Measurements from ENCODE around the gene MAB21L3. TPM values are rescaled to one million over a fixed set of nuclear protein-coding genes. Genes with fewer than 3 reads are reported as not detected.

Gene MAB21L3
- total and polyA plus RNA-seq, 2 of the 13 experiments (the other 11 are each of a cell fraction or from before 2014, with no cell fraction given) = 0.55 to 4.1 TPM

DNA sequence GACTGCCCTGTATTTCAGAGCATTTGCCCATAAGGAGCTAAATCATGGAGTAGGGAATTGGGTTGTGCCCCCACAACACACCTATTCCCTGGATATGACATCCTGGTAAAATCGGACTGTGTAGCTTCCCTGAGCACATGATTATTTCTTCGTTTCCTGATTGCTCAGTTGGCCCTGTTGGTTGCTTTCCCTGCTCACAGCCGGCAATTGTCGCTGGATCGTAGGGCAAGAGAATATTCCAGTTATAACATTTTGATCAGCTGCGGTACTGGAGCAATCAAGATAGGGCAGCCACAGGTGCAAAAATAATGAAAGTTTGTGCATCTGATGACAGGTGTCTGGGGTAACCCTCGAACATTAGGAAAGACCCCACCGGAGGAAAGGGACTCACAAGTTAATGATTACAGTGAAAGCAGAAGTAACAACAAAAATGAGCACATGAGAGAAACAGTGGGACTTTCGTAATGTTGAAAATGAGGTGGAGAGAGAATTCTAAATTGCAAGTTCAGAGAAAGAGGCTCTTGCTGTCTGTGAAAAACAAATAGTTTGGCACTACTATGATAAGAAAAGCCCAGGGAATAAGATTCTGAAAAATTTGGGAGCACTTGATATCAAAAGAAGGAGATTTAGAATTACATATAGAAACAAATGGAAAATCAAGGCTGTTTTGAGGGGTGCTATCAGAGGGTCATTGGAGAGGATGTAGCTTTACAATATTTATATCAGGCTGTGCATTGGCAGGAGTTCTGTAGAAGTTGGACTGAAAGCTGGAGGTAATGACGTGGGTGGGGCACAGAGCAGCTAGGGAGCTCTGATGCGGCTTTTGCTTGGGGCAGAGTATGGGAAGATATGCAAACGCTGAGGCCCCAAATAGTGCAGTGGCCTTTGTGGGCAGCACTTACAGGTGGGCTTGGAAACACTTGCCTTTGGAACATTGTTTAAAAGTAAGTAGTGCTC lies at the start of gene MAB21L3 (continued):
- TF ChIP-seq, protein P1, sequence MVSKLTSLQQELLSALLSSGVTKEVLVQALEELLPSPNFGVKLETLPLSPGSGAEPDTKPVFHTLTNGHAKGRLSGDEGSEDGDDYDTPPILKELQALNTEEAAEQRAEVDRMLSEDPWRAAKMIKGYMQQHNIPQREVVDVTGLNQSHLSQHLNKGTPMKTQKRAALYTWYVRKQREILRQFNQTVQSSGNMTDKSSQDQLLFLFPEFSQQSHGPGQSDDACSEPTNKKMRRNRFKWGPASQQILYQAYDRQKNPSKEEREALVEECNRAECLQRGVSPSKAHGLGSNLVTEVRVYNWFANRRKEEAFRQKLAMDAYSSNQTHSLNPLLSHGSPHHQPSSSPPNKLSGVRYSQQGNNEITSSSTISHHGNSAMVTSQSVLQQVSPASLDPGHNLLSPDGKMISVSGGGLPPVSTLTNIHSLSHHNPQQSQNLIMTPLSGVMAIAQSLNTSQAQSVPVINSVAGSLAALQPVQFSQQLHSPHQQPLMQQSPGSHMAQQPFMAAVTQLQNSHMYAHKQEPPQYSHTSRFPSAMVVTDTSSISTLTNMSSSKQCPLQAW (CRISPR knock-in tag; IDR thresholded peaks at IDR 0.05) = peak; percentile 57; the same call in 1 of the 2 replicates
- 0 out of 2 replicates have a peak, but pooled peaks have one; percentile 7 for TF ChIP-seq NFKBIZ (CRISPR knock-in tag; IDR thresholded peaks at IDR 0.05)
- no peak for TF ChIP-seq ELF4 (CRISPR knock-in tag; IDR thresholded peaks at IDR 0.05; ENCODE audit: borderline replicate concordance)
- TF ChIP-seq THAP11 (CRISPR knock-in tag; IDR thresholded peaks at IDR 0.05) = 0 out of 2 replicates have a peak, but pooled peaks have one; percentile 24
- TF ChIP-seq ATF7-NPFF (CRISPR knock-in tag; IDR thresholded peaks at IDR 0.05; ENCODE audit: low read depth) = no peak
- no peak for TF ChIP-seq ATM (IDR thresholded peaks at IDR 0.05; ENCODE audit: borderline replicate concordance)
- 0 out of 2 replicates have a peak, but pooled peaks have one; percentile 9 for TF ChIP-seq FOXA3 (CRISPR knock-in tag; IDR thresholded peaks at IDR 0.05)
- TF ChIP-seq, protein P2, sequence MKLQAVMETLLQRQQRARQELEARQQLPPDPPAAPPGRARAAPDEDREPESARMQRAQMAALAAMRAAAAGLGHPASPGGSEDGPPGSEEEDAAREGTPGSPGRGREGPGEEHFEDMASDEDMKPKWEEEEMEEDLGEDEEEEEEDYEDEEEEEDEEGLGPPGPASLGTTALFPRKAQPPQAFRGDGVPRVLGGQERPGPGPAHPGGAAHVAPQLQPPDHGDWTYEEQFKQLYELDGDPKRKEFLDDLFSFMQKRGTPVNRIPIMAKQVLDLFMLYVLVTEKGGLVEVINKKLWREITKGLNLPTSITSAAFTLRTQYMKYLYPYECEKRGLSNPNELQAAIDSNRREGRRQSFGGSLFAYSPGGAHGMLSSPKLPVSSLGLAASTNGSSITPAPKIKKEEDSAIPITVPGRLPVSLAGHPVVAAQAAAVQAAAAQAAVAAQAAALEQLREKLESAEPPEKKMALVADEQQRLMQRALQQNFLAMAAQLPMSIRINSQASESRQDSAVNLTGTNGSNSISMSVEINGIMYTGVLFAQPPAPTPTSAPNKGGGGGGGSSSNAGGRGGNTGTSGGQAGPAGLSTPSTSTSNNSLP (IDR thresholded peaks at IDR 0.05; ENCODE audit: low read depth, low read length) = peak; percentile 28; the same call in 1 of the 2 replicates
- TF ChIP-seq ZNF770 (CRISPR knock-in tag; IDR thresholded peaks at IDR 0.05) = no peak
- no peak for TF ChIP-seq NR1H2 (CRISPR knock-in tag; IDR thresholded peaks at IDR 0.05; ENCODE audit: borderline replicate concordance, low read depth)
- TF ChIP-seq RARA (CRISPR knock-in tag; IDR thresholded peaks at IDR 0.05) = no peak
- TF ChIP-seq ETV6 (CRISPR knock-in tag; conservative IDR thresholded peaks at IDR 0.05) = no peak
- no peak for TF ChIP-seq HMG20B (CRISPR knock-in tag; conservative IDR thresholded peaks at IDR 0.05)
- TF ChIP-seq EED (CRISPR knock-in tag; IDR thresholded peaks at IDR 0.05) = no peak
- no peak for TF ChIP-seq MATR3 (CRISPR knock-in tag; IDR thresholded peaks at IDR 0.05)
- TF ChIP-seq, protein P3, sequence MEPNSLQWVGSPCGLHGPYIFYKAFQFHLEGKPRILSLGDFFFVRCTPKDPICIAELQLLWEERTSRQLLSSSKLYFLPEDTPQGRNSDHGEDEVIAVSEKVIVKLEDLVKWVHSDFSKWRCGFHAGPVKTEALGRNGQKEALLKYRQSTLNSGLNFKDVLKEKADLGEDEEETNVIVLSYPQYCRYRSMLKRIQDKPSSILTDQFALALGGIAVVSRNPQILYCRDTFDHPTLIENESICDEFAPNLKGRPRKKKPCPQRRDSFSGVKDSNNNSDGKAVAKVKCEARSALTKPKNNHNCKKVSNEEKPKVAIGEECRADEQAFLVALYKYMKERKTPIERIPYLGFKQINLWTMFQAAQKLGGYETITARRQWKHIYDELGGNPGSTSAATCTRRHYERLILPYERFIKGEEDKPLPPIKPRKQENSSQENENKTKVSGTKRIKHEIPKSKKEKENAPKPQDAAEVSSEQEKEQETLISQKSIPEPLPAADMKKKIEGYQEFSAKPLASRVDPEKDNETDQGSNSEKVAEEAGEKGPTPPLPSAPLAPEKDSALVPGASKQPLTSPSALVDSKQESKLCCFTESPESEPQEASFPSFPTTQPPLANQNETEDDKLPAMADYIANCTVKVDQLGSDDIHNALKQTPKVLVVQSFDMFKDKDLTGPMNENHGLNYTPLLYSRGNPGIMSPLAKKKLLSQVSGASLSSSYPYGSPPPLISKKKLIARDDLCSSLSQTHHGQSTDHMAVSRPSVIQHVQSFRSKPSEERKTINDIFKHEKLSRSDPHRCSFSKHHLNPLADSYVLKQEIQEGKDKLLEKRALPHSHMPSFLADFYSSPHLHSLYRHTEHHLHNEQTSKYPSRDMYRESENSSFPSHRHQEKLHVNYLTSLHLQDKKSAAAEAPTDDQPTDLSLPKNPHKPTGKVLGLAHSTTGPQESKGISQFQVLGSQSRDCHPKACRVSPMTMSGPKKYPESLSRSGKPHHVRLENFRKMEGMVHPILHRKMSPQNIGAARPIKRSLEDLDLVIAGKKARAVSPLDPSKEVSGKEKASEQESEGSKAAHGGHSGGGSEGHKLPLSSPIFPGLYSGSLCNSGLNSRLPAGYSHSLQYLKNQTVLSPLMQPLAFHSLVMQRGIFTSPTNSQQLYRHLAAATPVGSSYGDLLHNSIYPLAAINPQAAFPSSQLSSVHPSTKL (CRISPR knock-in tag; IDR thresholded peaks at IDR 0.05) = 0 out of 2 replicates have a peak, but pooled peaks have one; percentile 16
- TF ChIP-seq, protein P4, sequence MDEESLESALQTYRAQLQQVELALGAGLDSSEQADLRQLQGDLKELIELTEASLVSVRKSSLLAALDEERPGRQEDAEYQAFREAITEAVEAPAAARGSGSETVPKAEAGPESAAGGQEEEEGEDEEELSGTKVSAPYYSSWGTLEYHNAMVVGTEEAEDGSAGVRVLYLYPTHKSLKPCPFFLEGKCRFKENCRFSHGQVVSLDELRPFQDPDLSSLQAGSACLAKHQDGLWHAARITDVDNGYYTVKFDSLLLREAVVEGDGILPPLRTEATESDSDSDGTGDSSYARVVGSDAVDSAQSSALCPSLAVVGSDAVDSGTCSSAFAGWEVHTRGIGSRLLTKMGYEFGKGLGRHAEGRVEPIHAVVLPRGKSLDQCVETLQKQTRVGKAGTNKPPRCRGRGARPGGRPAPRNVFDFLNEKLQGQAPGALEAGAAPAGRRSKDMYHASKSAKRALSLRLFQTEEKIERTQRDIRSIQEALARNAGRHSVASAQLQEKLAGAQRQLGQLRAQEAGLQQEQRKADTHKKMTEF (CRISPR knock-in tag; IDR thresholded peaks at IDR 0.05) = no peak
- TF ChIP-seq SNRNP70 (IDR thresholded peaks at IDR 0.05; ENCODE audit: low read depth, low read length) = no peak
